ENCODE results near the gene HACD2.

DNA sequence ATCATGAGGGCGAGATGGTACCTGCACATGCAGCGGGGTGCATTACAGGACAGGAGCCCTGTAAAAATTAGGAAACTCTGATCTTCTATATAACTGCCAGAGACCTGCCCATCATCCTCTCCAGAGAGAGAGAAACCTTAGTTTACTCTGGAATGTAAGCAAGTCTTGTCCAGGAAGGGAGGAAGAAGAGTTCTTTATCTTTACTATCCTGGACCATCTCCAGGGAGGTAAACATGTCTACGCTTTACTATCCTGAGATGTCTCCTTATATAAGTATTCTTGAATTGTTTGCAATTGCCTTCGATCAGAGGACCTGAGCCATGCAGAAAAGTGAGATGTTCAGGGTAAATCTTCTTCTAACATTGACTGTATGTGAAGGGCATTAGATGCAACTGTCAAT lies 12.7 kb upstream of the HACD2 start:
- TF ChIP-seq, protein P1, sequence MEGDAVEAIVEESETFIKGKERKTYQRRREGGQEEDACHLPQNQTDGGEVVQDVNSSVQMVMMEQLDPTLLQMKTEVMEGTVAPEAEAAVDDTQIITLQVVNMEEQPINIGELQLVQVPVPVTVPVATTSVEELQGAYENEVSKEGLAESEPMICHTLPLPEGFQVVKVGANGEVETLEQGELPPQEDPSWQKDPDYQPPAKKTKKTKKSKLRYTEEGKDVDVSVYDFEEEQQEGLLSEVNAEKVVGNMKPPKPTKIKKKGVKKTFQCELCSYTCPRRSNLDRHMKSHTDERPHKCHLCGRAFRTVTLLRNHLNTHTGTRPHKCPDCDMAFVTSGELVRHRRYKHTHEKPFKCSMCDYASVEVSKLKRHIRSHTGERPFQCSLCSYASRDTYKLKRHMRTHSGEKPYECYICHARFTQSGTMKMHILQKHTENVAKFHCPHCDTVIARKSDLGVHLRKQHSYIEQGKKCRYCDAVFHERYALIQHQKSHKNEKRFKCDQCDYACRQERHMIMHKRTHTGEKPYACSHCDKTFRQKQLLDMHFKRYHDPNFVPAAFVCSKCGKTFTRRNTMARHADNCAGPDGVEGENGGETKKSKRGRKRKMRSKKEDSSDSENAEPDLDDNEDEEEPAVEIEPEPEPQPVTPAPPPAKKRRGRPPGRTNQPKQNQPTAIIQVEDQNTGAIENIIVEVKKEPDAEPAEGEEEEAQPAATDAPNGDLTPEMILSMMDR (conservative IDR thresholded peaks at IDR 0.05 in 1 of 2, IDR thresholded peaks at IDR 0.05 in 1 of 2; ENCODE audit: extremely low read depth in 1 of 2, insufficient read depth in 1 of 2, low read depth in 1 of 2, low read length in 2 of 2), result no peak
- no peak for TF ChIP-seq EZH2 (IDR thresholded peaks at IDR 0.05; ENCODE audit: borderline replicate concordance, low read length)
